Loucy (cell line): Measurements from ENCODE around the gene MAK.
"Not testable (repeated sequence)": the region's sequence is repeated elsewhere in the genome, so short reads cannot be mapped to it uniquely, and the experiment has no call there.

Source experiments
- CTCF ChIP-seq: fragments of 200-600 bp; sonication (generic); conservative IDR thresholded peaks from 2 replicates; pipeline ENCODE4 v1.5.1; 2014; ENCODE audit warnings: mild to moderate bottlenecking, antibody characterized with exemption, low read length
- EZH2phosphoT487 ChIP-seq: fragments of 200-600 bp; IDR thresholded peaks from 2 replicates; pipeline ENCODE4 v1.6.1; 2018; ENCODE audit warnings: antibody characterized with exemption, mild to moderate bottlenecking, moderate library complexity, borderline replicate concordance

GRCh38 chr6:10866709-10867108 lies 28.4 kb upstream of the MAK start:
- TF ChIP-seq CTCF, EZH2phosphoT487: not testable (repeated sequence)
